H1 (cell line): Measurements from ENCODE around the gene IL27RA. TPM values are rescaled to one million over a fixed set of nuclear protein-coding genes. Genes with fewer than 3 reads are reported as not detected.

ENCODE experiments used
- BACH1 ChIP-seq: IDR thresholded peaks from 2 replicates; pipeline ENCODE4 v1.6.1; 2012; ENCODE audit warnings: low read length, improper control_type of control experiment
- CEBPB ChIP-seq: IDR thresholded peaks from 2 replicates; pipeline ENCODE4 v1.6.1; 2012; ENCODE audit warnings: low read depth, low read length
- CHD2 ChIP-seq: IDR thresholded peaks from 2 replicates; pipeline ENCODE4 v1.6.1; 2012; ENCODE audit warnings: low read length, improper control_type of control experiment
- EZH2 ChIP-seq: fragments of 200-600 bp; sonication (generic); IDR thresholded peaks from 2 replicates; pipeline ENCODE4 v1.7.1; 2012; ENCODE audit warnings: low read depth, mild to moderate bottlenecking, moderate library complexity, low read length, inconsistent platforms; ENCODE audit not compliant: severe bottlenecking
- JUN ChIP-seq: IDR thresholded peaks from 2 replicates; pipeline ENCODE4 v1.6.1; 2011; ENCODE audit warnings: low read depth, mild to moderate bottlenecking, improper control_type of control experiment, low read length
- SP2 ChIP-seq: IDR thresholded peaks from 2 replicates; pipeline ENCODE4 v1.6.1; 2012; ENCODE audit warnings: mild to moderate bottlenecking, low read length, inconsistent platforms
- TEAD4 ChIP-seq: IDR thresholded peaks from 2 replicates; pipeline ENCODE4 v1.6.1; 2012; ENCODE audit warnings: low read depth, low read length, inconsistent platforms, mixed read lengths
- YY1 ChIP-seq: IDR thresholded peaks from 2 replicates; pipeline ENCODE4 v1.6.1; 2011; ENCODE audit warnings: low read depth, mild to moderate bottlenecking, low read length
- polyA plus RNA-seq, 7 experiments: library from polyadenylated mRNA; depleted of rRNA in 3 of 7; stranded (reverse) in 5 of 7; unstranded in 2 of 7; fragments of >200 nt in 5 of 7; fragments of 200-250 nt in 2 of 7; gene quantifications; 1 replicate in 5 of 7; 2 replicates in 1 of 7; 4 replicates in 1 of 7; pipeline versions ENCODE4 v1.2.1 to v1.2.3, GENCODE V29; 2011 to 2013; ENCODE audit warnings: missing spikeins in 2 of 7, mixed read lengths in 2 of 7
- total RNA-seq: library from RNA; stranded (reverse); fragmentation: NEBNext Ultra II Directional; extraction: Animal tissue kit (Norgen Biotek cat#: 25700); gene quantifications from 2 replicates; pipeline ENCODE4 v1.2.1, GENCODE V29; 2021
- TF ChIP-seq, protein P1 (sequence below): fragments of 300-600 bp; sonication (generic); IDR thresholded peaks from 2 replicates; pipeline ENCODE4 v1.7.1; 2012; ENCODE audit warnings: low read length, moderate library complexity, mild to moderate bottlenecking, inconsistent platforms; ENCODE audit not compliant: insufficient replicate concordance
- TF ChIP-seq, protein P2 (sequence below): IDR thresholded peaks from 2 replicates; pipeline ENCODE4 v1.6.1; 2012; ENCODE audit warnings: low read length, inconsistent platforms

IL27RA gene
- total and polyA plus RNA-seq, 2 of the 8 experiments (the other 6 are each of a cell fraction or from before 2014, with no cell fraction given), result 9.9 to 14.7 TPM

DNA sequence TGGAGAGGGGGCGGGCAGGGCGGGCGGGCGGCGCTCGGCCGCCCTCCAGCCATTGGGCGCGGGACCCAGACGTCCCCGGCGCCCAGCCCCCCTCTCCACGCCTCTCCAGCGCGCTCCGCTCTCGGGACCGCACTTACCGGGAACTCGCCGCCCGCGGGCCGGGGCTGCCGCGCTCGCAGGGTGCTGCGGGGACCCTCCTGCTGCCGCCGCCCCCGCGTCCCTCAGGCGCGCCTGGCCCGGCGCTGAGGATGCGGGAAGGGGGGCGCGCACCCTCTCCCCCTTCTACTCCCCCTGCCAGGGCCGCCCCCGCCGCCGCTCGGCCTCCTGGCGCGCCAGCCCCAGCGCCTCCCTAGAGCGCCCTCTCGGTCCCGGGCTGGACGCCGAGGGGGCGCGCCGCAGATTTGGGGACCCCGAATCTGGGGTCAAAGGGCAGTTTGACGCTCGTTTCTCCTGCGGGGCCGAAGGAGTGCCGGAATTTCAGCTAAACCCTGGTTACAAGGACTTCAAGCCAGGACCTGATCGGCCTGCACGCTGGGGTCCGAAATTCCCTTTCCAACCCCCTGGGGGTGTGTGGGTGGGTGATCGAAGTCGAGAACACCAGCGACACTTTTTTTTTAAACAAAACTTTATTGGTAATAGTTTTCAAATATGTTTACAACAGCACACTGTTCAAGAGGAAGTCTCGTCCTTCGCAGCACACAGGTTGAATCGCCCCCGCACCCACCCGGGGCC is 59.7 kb downstream of the IL27RA start (continued):
- TF ChIP-seq, protein P1, sequence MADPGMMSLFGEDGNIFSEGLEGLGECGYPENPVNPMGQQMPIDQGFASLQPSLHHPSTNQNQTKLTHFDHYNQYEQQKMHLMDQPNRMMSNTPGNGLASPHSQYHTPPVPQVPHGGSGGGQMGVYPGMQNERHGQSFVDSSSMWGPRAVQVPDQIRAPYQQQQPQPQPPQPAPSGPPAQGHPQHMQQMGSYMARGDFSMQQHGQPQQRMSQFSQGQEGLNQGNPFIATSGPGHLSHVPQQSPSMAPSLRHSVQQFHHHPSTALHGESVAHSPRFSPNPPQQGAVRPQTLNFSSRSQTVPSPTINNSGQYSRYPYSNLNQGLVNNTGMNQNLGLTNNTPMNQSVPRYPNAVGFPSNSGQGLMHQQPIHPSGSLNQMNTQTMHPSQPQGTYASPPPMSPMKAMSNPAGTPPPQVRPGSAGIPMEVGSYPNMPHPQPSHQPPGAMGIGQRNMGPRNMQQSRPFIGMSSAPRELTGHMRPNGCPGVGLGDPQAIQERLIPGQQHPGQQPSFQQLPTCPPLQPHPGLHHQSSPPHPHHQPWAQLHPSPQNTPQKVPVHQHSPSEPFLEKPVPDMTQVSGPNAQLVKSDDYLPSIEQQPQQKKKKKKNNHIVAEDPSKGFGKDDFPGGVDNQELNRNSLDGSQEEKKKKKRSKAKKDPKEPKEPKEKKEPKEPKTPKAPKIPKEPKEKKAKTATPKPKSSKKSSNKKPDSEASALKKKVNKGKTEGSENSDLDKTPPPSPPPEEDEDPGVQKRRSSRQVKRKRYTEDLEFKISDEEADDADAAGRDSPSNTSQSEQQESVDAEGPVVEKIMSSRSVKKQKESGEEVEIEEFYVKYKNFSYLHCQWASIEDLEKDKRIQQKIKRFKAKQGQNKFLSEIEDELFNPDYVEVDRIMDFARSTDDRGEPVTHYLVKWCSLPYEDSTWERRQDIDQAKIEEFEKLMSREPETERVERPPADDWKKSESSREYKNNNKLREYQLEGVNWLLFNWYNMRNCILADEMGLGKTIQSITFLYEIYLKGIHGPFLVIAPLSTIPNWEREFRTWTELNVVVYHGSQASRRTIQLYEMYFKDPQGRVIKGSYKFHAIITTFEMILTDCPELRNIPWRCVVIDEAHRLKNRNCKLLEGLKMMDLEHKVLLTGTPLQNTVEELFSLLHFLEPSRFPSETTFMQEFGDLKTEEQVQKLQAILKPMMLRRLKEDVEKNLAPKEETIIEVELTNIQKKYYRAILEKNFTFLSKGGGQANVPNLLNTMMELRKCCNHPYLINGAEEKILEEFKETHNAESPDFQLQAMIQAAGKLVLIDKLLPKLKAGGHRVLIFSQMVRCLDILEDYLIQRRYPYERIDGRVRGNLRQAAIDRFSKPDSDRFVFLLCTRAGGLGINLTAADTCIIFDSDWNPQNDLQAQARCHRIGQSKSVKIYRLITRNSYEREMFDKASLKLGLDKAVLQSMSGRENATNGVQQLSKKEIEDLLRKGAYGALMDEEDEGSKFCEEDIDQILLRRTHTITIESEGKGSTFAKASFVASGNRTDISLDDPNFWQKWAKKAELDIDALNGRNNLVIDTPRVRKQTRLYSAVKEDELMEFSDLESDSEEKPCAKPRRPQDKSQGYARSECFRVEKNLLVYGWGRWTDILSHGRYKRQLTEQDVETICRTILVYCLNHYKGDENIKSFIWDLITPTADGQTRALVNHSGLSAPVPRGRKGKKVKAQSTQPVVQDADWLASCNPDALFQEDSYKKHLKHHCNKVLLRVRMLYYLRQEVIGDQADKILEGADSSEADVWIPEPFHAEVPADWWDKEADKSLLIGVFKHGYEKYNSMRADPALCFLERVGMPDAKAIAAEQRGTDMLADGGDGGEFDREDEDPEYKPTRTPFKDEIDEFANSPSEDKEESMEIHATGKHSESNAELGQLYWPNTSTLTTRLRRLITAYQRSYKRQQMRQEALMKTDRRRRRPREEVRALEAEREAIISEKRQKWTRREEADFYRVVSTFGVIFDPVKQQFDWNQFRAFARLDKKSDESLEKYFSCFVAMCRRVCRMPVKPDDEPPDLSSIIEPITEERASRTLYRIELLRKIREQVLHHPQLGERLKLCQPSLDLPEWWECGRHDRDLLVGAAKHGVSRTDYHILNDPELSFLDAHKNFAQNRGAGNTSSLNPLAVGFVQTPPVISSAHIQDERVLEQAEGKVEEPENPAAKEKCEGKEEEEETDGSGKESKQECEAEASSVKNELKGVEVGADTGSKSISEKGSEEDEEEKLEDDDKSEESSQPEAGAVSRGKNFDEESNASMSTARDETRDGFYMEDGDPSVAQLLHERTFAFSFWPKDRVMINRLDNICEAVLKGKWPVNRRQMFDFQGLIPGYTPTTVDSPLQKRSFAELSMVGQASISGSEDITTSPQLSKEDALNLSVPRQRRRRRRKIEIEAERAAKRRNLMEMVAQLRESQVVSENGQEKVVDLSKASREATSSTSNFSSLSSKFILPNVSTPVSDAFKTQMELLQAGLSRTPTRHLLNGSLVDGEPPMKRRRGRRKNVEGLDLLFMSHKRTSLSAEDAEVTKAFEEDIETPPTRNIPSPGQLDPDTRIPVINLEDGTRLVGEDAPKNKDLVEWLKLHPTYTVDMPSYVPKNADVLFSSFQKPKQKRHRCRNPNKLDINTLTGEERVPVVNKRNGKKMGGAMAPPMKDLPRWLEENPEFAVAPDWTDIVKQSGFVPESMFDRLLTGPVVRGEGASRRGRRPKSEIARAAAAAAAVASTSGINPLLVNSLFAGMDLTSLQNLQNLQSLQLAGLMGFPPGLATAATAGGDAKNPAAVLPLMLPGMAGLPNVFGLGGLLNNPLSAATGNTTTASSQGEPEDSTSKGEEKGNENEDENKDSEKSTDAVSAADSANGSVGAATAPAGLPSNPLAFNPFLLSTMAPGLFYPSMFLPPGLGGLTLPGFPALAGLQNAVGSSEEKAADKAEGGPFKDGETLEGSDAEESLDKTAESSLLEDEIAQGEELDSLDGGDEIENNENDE, result no peak
- TF ChIP-seq JUN (no peak), BACH1 (no peak), CEBPB (no peak), SP2 (no peak), CHD2 (no peak), EZH2 (no peak), TEAD4 (peak; percentile 28; the same call in 1 of the 2 replicates), YY1 (no peak)
- TF ChIP-seq, protein P2, sequence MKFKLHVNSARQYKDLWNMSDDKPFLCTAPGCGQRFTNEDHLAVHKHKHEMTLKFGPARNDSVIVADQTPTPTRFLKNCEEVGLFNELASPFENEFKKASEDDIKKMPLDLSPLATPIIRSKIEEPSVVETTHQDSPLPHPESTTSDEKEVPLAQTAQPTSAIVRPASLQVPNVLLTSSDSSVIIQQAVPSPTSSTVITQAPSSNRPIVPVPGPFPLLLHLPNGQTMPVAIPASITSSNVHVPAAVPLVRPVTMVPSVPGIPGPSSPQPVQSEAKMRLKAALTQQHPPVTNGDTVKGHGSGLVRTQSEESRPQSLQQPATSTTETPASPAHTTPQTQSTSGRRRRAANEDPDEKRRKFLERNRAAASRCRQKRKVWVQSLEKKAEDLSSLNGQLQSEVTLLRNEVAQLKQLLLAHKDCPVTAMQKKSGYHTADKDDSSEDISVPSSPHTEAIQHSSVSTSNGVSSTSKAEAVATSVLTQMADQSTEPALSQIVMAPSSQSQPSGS, result no peak
